HepG2 (cell line): Measurements from ENCODE around the gene RNPC3. TPM values are rescaled to one million over a fixed set of nuclear protein-coding genes. Genes with fewer than 3 reads are reported as not detected.

Source experiments
- ATAC-seq: fragments of 200-7000 bp; cut with Tn5 transposase; 3 replicates; pipeline ENCODE4 v1.9.1; 2020; ENCODE audit warnings: mild to moderate bottlenecking, moderate library complexity
- BruUV-seq: library from RNA; stranded (reverse); fragments of 400-500 nt; replicated peaks from 2 replicates; lab custom pipeline; 2021; lab: Mats Ljungman, UMichigan
- CTCF ChIA-PET: fragments of 300-600 bp; formaldehyde crosslinking; extraction: SDS; loops from one replicate; lab custom pipeline; 2021; ENCODE audit warnings: low total read pairs, inconsistent platforms, low intra/inter-chr PET ratio; lab: Yijun Ruan, JAX
- POLR2A ChIA-PET: fragments of 350-600 bp; sonication (Branson Sonifier 250); formaldehyde crosslinking; loops from one replicate; lab custom pipeline; 2020; ENCODE audit warnings: antibody characterized with exemption, inconsistent platforms; lab: Yijun Ruan, JAX
- DNase-seq: peaks from one replicate; pipeline ENCODE4 v3.0.0-alpha.2; 2015; ENCODE audit warnings: low spot score
- FAIRE-seq: peaks from 3 replicates; lab custom pipeline; 2011; peaks lifted over from hg19 to GRCh38; lab: Jason Lieb, UNC
- H2AFZ ChIP-seq: one replicate; pipeline ENCODE4 v1.6.1; 2011; ENCODE audit warnings: low read length, inconsistent platforms
- H3K27ac ChIP-seq: fragments of 300-600 bp; 3 replicates; pipeline ENCODE4 v1.8.0; 2011; ENCODE audit warnings: mixed run types, mild to moderate bottlenecking, mixed read lengths, low read length, inconsistent platforms; ENCODE audit not compliant: insufficient read depth; ENCODE audit errors: extremely low read length
- H3K27me3 ChIP-seq, 2 experiments: fragments of 200-600 bp in 1 of 2; 2 replicates in 1 of 2; 3 replicates in 1 of 2; pipeline versions ENCODE4 v1.6.0 to v1.8.0; 2011; ENCODE audit warnings: low read length in 2 of 2, mild to moderate bottlenecking in 2 of 2, moderate library complexity in 2 of 2, inconsistent platforms in 1 of 2; ENCODE audit not compliant: insufficient read depth in 2 of 2, control insufficient read depth in 1 of 2
- H3K36me3 ChIP-seq, 2 experiments: fragments of 200-600 bp in 1 of 2; replicated peaks in 1 of 2; 2 replicates in 1 of 2; 3 replicates in 1 of 2; pipeline versions ENCODE4 v1.5.1 to v1.8.0; 2011; ENCODE audit warnings: low read length in 2 of 2, inconsistent platforms in 1 of 2; ENCODE audit not compliant: insufficient read depth in 2 of 2, control insufficient read depth in 1 of 2
- H3K4me1 ChIP-seq: 2 replicates; pipeline ENCODE4 v1.5.1; 2012; ENCODE audit warnings: low read length, inconsistent platforms; ENCODE audit not compliant: insufficient read depth
- H3K4me2 ChIP-seq: 2 replicates; pipeline ENCODE4 v1.6.0; 2011; ENCODE audit warnings: low read depth, low read length, inconsistent platforms
- H3K4me3 ChIP-seq, 3 experiments: fragments of 200-600 bp in 1 of 3; sonication (generic), shearing (Covaris generic) in 1 of 3; replicated peaks in 1 of 3; 2 replicates each; pipeline ENCODE4 v1.5.1; 2011 to 2016; ENCODE audit warnings: low read length in 3 of 3, inconsistent platforms in 2 of 3, low read depth in 2 of 3, mild to moderate bottlenecking in 2 of 3, control low read depth in 1 of 3, mixed read lengths in 1 of 3; ENCODE audit not compliant: insufficient read depth in 1 of 3
- H3K79me2 ChIP-seq: one replicate; pipeline ENCODE4 v1.6.1; 2011; ENCODE audit warnings: low read length, inconsistent platforms; ENCODE audit not compliant: insufficient read depth
- H3K9ac ChIP-seq: 2 replicates; pipeline ENCODE4 v1.6.0; 2011; ENCODE audit warnings: mild to moderate bottlenecking, low read depth, low read length, inconsistent platforms; ENCODE audit not compliant: insufficient read depth
- H3K9me3 ChIP-seq: 2 replicates; pipeline ENCODE4 v1.5.1; 2012; ENCODE audit warnings: mild to moderate bottlenecking, low read length
- H4K20me1 ChIP-seq: 2 replicates; pipeline ENCODE4 v1.6.0; 2011; ENCODE audit warnings: inconsistent platforms, mild to moderate bottlenecking, low read length, moderate library complexity; ENCODE audit not compliant: insufficient read depth
- DNMT1 ChIP-seq: sonication (generic); formaldehyde crosslinking; IDR thresholded peaks from 2 replicates; pipeline ENCODE4 v1.5.1; 2020; ENCODE audit warnings: mild to moderate bottlenecking, missing genetic modification reagents
- KAT8 ChIP-seq: IDR thresholded peaks from 2 replicates; pipeline ENCODE4 v1.6.1; 2016; ENCODE audit warnings: missing genetic modification reagents, missing compliant biosample characterization
- KLF15 ChIP-seq: sonication (generic); formaldehyde crosslinking; IDR thresholded peaks from 2 replicates; pipeline ENCODE4 v1.8.1; 2023; ENCODE audit warnings: borderline replicate concordance, mild to moderate bottlenecking, inconsistent platforms, missing genetic modification reagents, mixed read lengths
- MAFF ChIP-seq: IDR thresholded peaks from 2 replicates; pipeline ENCODE4 v1.6.1; 2011; ENCODE audit warnings: low read depth, low read length, improper control_type of control experiment
- MAFG ChIP-seq: sonication (generic); formaldehyde crosslinking; IDR thresholded peaks from 2 replicates; pipeline ENCODE4 v1.5.1; 2020; ENCODE audit warnings: mild to moderate bottlenecking, missing genetic modification reagents
- MAFK ChIP-seq, 2 experiments: IDR thresholded peaks in 1 of 2; conservative IDR thresholded peaks in 1 of 2; 2 replicates each; pipeline ENCODE4 v1.6.1; 2011; ENCODE audit warnings: improper control_type of control experiment in 2 of 2, low read length in 2 of 2
- MNT ChIP-seq: fragments of 450-650 bp; IDR thresholded peaks from 2 replicates; pipeline ENCODE4 v1.6.1; 2016
- PBX3 ChIP-seq: sonication (generic); formaldehyde crosslinking; IDR thresholded peaks from 2 replicates; pipeline ENCODE4 v1.8.1; 2023; ENCODE audit warnings: missing genetic modification reagents, inconsistent platforms, borderline replicate concordance
- PHF21A ChIP-seq: sonication (generic); formaldehyde crosslinking; IDR thresholded peaks from 2 replicates; pipeline ENCODE4 v1.5.0; 2020; ENCODE audit warnings: mild to moderate bottlenecking, missing genetic modification reagents
- PHF8 ChIP-seq: sonication (generic); formaldehyde crosslinking; IDR thresholded peaks from 2 replicates; pipeline ENCODE4 v1.5.0; 2020; ENCODE audit warnings: missing genetic modification reagents
- RARA ChIP-seq: IDR thresholded peaks from 2 replicates; pipeline ENCODE4 v1.6.1; 2016; ENCODE audit warnings: missing genetic modification reagents, missing compliant biosample characterization
- TRIM24 ChIP-seq: sonication (generic); formaldehyde crosslinking; IDR thresholded peaks from 2 replicates; pipeline ENCODE4 v1.8.0; 2022; ENCODE audit warnings: mild to moderate bottlenecking, missing genetic modification reagents
- ZBTB34 ChIP-seq: sonication (generic); formaldehyde crosslinking; IDR thresholded peaks from 2 replicates; pipeline ENCODE4 v1.8.0; 2022; ENCODE audit warnings: mild to moderate bottlenecking, missing genetic modification reagents
- ZNF317 ChIP-seq: sonication (generic); formaldehyde crosslinking; IDR thresholded peaks from 2 replicates; pipeline ENCODE4 v1.5.0; 2020; ENCODE audit warnings: mild to moderate bottlenecking, missing genetic modification reagents
- ZNF644 ChIP-seq: IDR thresholded peaks from 2 replicates; pipeline ENCODE4 v1.6.1; 2016; ENCODE audit warnings: low read depth
- in situ Hi-C: cut with HindIII; loops from 2 replicates; pipeline ENCODE4 v1.10.0; 2017; ENCODE audit warnings: low pct_unique_long_range_greater_than_20kb; ENCODE audit not compliant: extremely low pct_ligation_motif_present
- intact Hi-C: fragments of 100-400 bp; cut with micrococcal nuclease; formaldehyde crosslinking; loops from one replicate; pipeline ENCODE4 v1.10.0; 2022; ENCODE audit not compliant: unreplicated experiment
- polyA plus RNA-seq, 8 experiments: library from polyadenylated mRNA; depleted of rRNA in 3 of 8; stranded (reverse) in 7 of 8; unstranded in 1 of 8; fragments of >200 nt; fragmentation: Illumina TruSeq in 4 of 8; extraction: Trizol in 4 of 8; gene quantifications; 2 replicates each; pipeline versions ENCODE4 v1.2.1 to v1.2.3, GENCODE V29; 2011 to 2016; ENCODE audit warnings: low read depth in 4 of 8, missing spikeins in 1 of 8, mixed read lengths in 1 of 8; ENCODE audit not compliant: insufficient read depth in 1 of 8
- total RNA-seq, 5 experiments: library from RNA; depleted of rRNA; stranded (reverse); fragments of >200 nt; fragmentation: Illumina TruSeq; extraction: Trizol; gene quantifications; 2 replicates each; pipeline ENCODE4 v1.2.3, GENCODE V29; 2016; ENCODE audit warnings: low read depth in 1 of 5

The RNPC3 gene
- total and polyA plus RNA-seq, 2 of the 13 experiments (the other 11 are each of a cell fraction or from before 2014, with no cell fraction given) = 9.1 to 22.1 TPM

- TF ChIP-seq MNT = no peak
- no peak for TF ChIP-seq ZNF317 (CRISPR knock-in tag)
- TF ChIP-seq PBX3 = no peak
- no peak for TF ChIP-seq ZNF644 (CRISPR knock-in tag)
- no peak for TF ChIP-seq KAT8 (CRISPR knock-in tag)
- no peak for TF ChIP-seq DNMT1 (CRISPR knock-in tag)
- TF ChIP-seq PHF8 (CRISPR knock-in tag) = no peak
- no peak for TF ChIP-seq TRIM24 (CRISPR knock-in tag)
- TF ChIP-seq, all 625 proteins: peak for 0
Measured at GRCh38 chr1:103517380-103518047, 8.0 kb upstream of the RNPC3 start (continued).

GRCh38 chr1:103520822-103521221 lies 4.7 kb upstream of the RNPC3 start:
- intact Hi-C loops = no loop called here
- ChIA-PET POLR2A (no interaction called here), CTCF (no interaction called here)
- Histone ChIP-seq H3K27me3 (no peaks in the 10 kb centered on the region; a peak in 1 of 5 replicates), H3K9ac (no peak overlapping the region), H3K4me2 (no peak overlapping the region), H3K79me2 (no peaks in the 10 kb centered on the region), H3K36me3 (no peaks in the 10 kb centered on the region), H3K9me3 (no peaks in the 10 kb centered on the region), H4K20me1 (no peaks in the 10 kb centered on the region), H3K4me3 (no peak overlapping the region), H3K4me1 (peaks cover 10% of the 10 kb centered on the region), H2AFZ (no peak overlapping the region), H3K27ac (no peak overlapping the region)
- TF ChIP-seq RARA (CRISPR knock-in tag) = no peak
- no peak for TF ChIP-seq PHF21A (CRISPR knock-in tag)
- TF ChIP-seq KLF15 (CRISPR knock-in tag) = no peak
- peak; percentile 45 to 72; a peak in 3 of 4 replicates for TF ChIP-seq MAFK (conservative IDR thresholded peaks at IDR 0.05 in 1 of 2, IDR thresholded peaks at IDR 0.05 in 1 of 2; ENCODE audit: low read length in 2 of 2)
- no peak for TF ChIP-seq MAFG (CRISPR knock-in tag)
- no peak for TF ChIP-seq ZBTB34 (CRISPR knock-in tag)
- TF ChIP-seq MAFF = peak; percentile 72
- in situ Hi-C loops = no loop called here
- no TSS peak for BruUV-seq
- DNase-seq (no peak), ATAC-seq (no peak), FAIRE-seq (no peak)
